ENCODE measurements around the gene CIART.

Gene CIART

DNA sequence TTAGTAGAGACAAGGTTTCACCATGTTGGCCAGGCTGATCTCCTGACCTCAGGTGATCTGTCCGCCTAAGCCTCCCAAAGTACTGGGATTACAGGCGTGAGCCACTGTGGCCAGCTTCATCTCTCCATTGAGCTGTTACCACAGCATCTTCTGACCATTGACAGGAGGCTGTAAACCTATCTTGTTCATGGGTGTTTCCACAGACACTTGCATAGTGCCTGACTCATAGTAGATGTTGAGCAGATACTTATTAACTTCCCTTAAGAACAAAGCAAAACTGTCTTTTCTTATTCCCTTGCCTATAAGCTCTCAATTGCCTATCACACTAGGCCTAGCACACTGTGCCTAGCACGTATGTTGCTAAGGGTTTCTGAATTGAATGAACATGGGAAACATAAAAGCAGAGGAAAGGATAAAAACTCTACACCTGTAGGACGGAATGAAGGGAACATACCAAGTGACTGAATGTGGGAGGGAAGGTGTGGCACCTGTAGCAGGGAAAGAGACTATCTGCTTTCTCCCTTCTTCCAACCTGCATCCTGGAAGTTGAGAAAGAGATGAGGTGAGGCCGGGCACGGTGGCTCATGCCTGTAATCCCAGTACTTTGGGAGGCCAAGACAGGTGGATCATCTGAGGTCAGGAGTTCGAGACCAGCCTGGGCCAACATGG is 10.9 kb upstream of the CIART start:
- TF ChIP-seq, protein P1, sequence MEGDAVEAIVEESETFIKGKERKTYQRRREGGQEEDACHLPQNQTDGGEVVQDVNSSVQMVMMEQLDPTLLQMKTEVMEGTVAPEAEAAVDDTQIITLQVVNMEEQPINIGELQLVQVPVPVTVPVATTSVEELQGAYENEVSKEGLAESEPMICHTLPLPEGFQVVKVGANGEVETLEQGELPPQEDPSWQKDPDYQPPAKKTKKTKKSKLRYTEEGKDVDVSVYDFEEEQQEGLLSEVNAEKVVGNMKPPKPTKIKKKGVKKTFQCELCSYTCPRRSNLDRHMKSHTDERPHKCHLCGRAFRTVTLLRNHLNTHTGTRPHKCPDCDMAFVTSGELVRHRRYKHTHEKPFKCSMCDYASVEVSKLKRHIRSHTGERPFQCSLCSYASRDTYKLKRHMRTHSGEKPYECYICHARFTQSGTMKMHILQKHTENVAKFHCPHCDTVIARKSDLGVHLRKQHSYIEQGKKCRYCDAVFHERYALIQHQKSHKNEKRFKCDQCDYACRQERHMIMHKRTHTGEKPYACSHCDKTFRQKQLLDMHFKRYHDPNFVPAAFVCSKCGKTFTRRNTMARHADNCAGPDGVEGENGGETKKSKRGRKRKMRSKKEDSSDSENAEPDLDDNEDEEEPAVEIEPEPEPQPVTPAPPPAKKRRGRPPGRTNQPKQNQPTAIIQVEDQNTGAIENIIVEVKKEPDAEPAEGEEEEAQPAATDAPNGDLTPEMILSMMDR (conservative IDR thresholded peaks at IDR 0.05; ENCODE audit: low read depth) = no peak
- CTCF ChIA-PET = no interaction called here
- POLR2A ChIA-PET (ENCODE audit: low non-redundant PET) = no interaction called here
- no peak for DNase-seq (ENCODE audit: low spot score)
- H3K27ac ChIP-seq = no peak overlapping the region

DNA sequence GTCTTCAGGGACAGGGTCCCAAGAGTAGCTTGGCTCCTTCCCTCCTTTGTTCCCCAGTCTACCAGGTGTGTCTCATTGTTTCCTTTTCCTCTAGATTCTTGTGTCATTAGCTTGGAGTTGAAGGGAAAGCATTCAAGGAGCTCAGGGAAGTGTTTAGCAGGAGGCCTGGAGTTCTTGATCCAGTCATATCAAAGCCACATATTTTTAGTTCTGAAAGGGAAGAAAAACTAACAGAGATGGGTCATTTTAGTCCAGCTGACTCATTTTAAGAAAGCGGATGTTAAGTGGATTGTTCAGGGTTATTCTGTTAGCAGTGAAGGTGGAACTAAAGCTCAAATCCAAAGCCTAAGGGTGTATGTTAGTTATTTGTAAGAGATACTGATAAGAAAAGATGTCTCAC is 9.0 kb upstream of the CIART start:
- ChIA-PET POLR2A (ENCODE audit: low non-redundant PET) (no interaction called here), CTCF (interaction anchor here (0.9 kb wide), 1 partner anchor 17 kb away, joined by 3 read pairs; no protein-coding TSS in a partner anchor)
- DNase-seq (ENCODE audit: low spot score) = no peak
- no peak overlapping the region for H3K27ac ChIP-seq
- TF ChIP-seq, protein P1 (conservative IDR thresholded peaks at IDR 0.05; ENCODE audit: low read depth) = no peak

GRCh38 chr1:150280138-150280707 is 2.1 kb upstream of the CIART start:
- CTCF ChIA-PET = interaction anchor here (0.5 to 3.8 kb wide), 3 partner anchors 24 to 127 kb away, joined by 3 to 21 read pairs (median 5); no protein-coding TSS in a partner anchor
- DNase-seq (ENCODE audit: low spot score) = no peak
- TF ChIP-seq, protein P1 (conservative IDR thresholded peaks at IDR 0.05; ENCODE audit: low read depth) = no peak
- POLR2A ChIA-PET (ENCODE audit: low non-redundant PET) = no interaction called here
- peak overlapping the region; percentile 65 for H3K27ac ChIP-seq

DNA sequence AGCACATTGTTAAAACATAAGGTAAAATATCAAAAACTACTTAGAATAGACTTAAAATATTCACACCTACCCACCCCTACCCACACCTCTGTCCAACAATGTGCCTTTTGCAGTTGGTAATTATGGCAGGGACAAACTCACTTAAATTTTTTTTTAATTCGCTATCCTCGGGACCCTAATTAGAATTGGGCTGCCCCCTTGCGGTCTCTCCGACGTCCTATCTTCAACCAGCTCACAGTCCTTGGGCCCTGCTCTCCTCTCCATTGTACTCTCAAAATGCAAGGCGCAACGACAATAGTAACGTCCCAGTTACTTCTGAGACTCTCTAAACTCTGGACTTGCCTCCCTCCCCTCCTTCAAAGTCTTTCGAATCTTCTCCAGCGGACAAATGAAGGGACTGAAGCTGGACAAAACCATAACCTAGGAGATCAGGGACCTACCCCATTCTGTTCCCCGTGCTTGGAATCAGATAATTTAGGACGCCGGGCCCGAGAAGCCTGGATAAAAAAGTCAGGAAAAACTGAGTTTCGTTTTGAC is 1.1 kb upstream of the CIART start:
- peak overlapping the region; percentile 97 for H3K27ac ChIP-seq
- CTCF ChIA-PET = interaction anchor here (0.6 to 3.8 kb wide), 6 partner anchors 9 to 685 kb away, joined by 3 to 21 read pairs (median 4); partner anchors contain the start of genes APH1A, C1orf54 and CA14
- TF ChIP-seq, protein P1 (conservative IDR thresholded peaks at IDR 0.05; ENCODE audit: low read depth) = peak; percentile 80
- DNase-seq (ENCODE audit: low spot score) = peak; percentile 56
- POLR2A ChIA-PET (ENCODE audit: low non-redundant PET) = no interaction called here

DNA sequence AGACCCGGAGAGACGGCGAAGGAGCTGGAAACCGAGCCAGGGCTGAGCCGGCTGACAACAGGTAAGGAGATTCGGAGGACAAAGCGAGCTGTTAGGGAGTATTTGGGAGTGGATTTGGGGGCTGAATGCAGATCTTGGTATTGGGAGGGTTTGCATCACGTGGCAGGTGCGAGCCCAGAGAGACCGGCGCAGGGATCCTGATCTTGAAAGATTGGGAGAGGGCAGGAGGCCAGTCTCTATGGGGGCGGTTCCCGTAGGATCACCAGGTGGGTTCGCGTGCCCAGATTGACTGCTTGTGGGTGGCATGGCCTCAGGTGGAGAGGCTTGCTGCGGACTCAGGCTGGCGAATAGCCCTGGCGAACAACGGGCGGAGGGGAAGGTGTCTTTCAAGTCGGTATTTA is 204 bp downstream of the CIART start:
- H3K27ac ChIP-seq = peak overlapping the region; percentile 97
- ChIA-PET CTCF (interaction anchor here (0.6 to 3.8 kb wide), 2 partner anchors 27 to 61 kb away, joined by 3 to 21 read pairs; no protein-coding TSS in a partner anchor), POLR2A (ENCODE audit: low non-redundant PET) (interaction anchor here (0.6 to 1.0 kb wide), 2 partner anchors 8 to 12 kb away, joined by 3 to 7 read pairs; no protein-coding TSS in a partner anchor)
- DNase-seq (ENCODE audit: low spot score) = no peak
- TF ChIP-seq, protein P1 (conservative IDR thresholded peaks at IDR 0.05; ENCODE audit: low read depth) = no peak

- TF ChIP-seq, protein P1 (conservative IDR thresholded peaks at IDR 0.05; ENCODE audit: low read depth) = no peak
- POLR2A ChIA-PET (ENCODE audit: low non-redundant PET) = interaction anchor here (1.0 kb wide), 1 partner anchor 8 kb away, joined by 3 read pairs; no protein-coding TSS in a partner anchor
- DNase-seq (ENCODE audit: low spot score) = no peak
- H3K27ac ChIP-seq = peak overlapping the region; percentile 97
- CTCF ChIA-PET = interaction anchor here (3.8 kb wide), 1 partner anchor 27 kb away, joined by 21 read pairs; no protein-coding TSS in a partner anchor
Observed at GRCh38 chr1:150283260-150283659, 906 bp downstream of the CIART start.

Measured in RWPE1 (cell line).